Caco-2 (cell line): ENCODE results near the gene TNF. TPM values are rescaled to one million over a fixed set of nuclear protein-coding genes. Genes with fewer than 3 reads are reported as not detected.
A peak's percentile ranks its signal among the peaks of the same experiment; 100 is the strongest.

Source experiments
- BruUV-seq: library from RNA; stranded (reverse); fragments of 400-500 nt; replicated peaks from 2 replicates; lab custom pipeline; 2021; lab: Mats Ljungman, UMichigan
- CTCF ChIA-PET: fragments of 300-600 bp; sonication (Branson Sonifier 250); formaldehyde crosslinking; loops from one replicate; lab custom pipeline; 2022; ENCODE audit warnings: antibody characterized with exemption; lab: Charles Lee
- POLR2A ChIA-PET: fragments of 300-600 bp; sonication (Branson Sonifier 250); formaldehyde crosslinking; loops from one replicate; lab custom pipeline; 2022; ENCODE audit warnings: antibody characterized with exemption; lab: Charles Lee
- DNase-seq, 2 experiments: peaks; one replicate each; pipeline versions ENCODE4 v3.0.0 to v3.0.0-alpha.2; 2020 to 2022
- H3K27me3 ChIP-seq: replicated peaks from 2 replicates; pipeline ENCODE4 v1.6.0; 2011; ENCODE audit warnings: low read length; ENCODE audit not compliant: control insufficient read depth, insufficient read depth
- H3K36me3 ChIP-seq: 2 replicates; pipeline ENCODE4 v1.5.1; 2011; ENCODE audit warnings: low read length; ENCODE audit not compliant: control insufficient read depth, insufficient read depth
- H3K4me1 ChIP-seq: fragments of 250-450 bp; sonication (Bioruptor Pico); 2 replicates; pipeline ENCODE4 v1.5.1; 2020; ENCODE audit warnings: mild to moderate bottlenecking
- H3K4me3 ChIP-seq: 2 replicates; pipeline ENCODE4 v1.5.1; 2011; ENCODE audit warnings: low read depth, mild to moderate bottlenecking, control low read depth, low read length
- H3K9me3 ChIP-seq: fragments of 250-450 bp; sonication (Bioruptor Pico); 2 replicates; pipeline ENCODE4 v1.5.1; 2020; ENCODE audit warnings: mild to moderate bottlenecking, moderate library complexity
- H3K27ac Mint-ChIP-seq: one replicate; pipeline ENCODE4 v1.8.0; 2022; ENCODE audit warnings: mixed read lengths; ENCODE audit not compliant: unreplicated experiment
- H3K27me3 Mint-ChIP-seq: one replicate; pipeline ENCODE4 v1.8.0; 2022; ENCODE audit warnings: mixed read lengths; ENCODE audit not compliant: insufficient read depth, unreplicated experiment
- H3K36me3 Mint-ChIP-seq: one replicate; pipeline ENCODE4 v1.8.0; 2022; ENCODE audit warnings: mild to moderate bottlenecking, mixed read lengths; ENCODE audit not compliant: insufficient read depth, unreplicated experiment
- H3K4me1 Mint-ChIP-seq: one replicate; pipeline ENCODE4 v1.8.0; 2022; ENCODE audit warnings: low read depth, mixed read lengths; ENCODE audit not compliant: unreplicated experiment
- H3K4me3 Mint-ChIP-seq: one replicate; pipeline ENCODE4 v1.8.0; 2022; ENCODE audit warnings: mild to moderate bottlenecking, moderate library complexity, mixed read lengths; ENCODE audit not compliant: unreplicated experiment
- H3K9me3 Mint-ChIP-seq: one replicate; pipeline ENCODE4 v1.8.0; 2022; ENCODE audit warnings: mixed read lengths; ENCODE audit not compliant: unreplicated experiment
- intact Hi-C: fragments of 100-400 bp; cut with micrococcal nuclease; formaldehyde crosslinking; loops from one replicate; pipeline ENCODE4 v1.10.0; 2022; ENCODE audit not compliant: unreplicated experiment
- total RNA-seq: library from RNA; stranded (reverse); gene quantifications from 2 replicates; pipeline ENCODE4 v1.2.3, GENCODE V29; 2022
- TF ChIP-seq, protein P1 (sequence below), 2 experiments: fragments of 200-600 bp in 1 of 2; IDR thresholded peaks; 1 replicate in 1 of 2; 2 replicates in 1 of 2; pipeline versions ENCODE4 v1.5.1 to v1.8.0; 2011 to 2022; ENCODE audit warnings: antibody characterized with exemption in 1 of 2, control low read depth in 1 of 2, inconsistent platforms in 1 of 2, low read depth in 1 of 2, low read length in 1 of 2, mild to moderate bottlenecking in 1 of 2, moderate library complexity in 1 of 2; ENCODE audit not compliant: insufficient read depth in 1 of 2, severe bottlenecking in 1 of 2, unreplicated experiment in 1 of 2

TNF gene
- total RNA-seq, 1 experiment from 2014 or later: not detected

DNA sequence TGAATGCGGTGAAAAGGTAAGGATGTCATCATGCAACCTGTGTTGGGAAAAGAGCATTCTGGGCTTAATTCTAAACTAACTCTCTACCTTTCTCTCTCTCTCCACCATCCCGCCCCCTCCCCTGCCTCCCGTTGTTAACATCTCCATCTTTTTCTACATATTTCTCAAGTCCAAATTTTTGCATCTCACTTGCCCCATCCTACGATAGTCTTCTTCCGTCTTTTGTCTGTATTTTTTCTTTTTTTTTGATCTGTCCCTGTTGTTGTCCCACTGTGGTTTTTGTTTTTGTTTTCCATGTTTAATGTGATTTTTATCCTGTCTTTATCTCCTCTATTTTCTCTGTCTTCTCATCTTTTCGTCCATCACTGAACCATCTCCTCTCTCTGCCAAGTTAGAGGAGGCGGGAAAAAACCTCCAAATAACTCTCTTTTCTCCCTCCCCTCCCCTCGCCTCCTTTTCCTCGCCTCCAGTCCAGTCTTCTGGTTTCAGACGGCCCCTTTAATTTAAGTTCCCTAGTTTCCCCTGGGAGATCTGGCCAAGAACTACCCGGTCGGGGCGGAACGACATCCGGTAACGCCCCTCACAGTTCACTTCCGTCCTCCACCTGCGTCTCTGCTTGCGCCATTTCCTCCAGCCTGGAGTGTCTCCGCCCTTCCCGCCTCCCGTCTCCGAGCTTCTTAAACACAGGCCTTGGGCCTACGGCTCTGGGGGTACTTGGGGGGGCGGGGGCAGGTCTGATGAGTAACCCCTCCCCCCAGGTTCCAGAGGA is 28.2 kb upstream of the TNF start, which contains the start of gene NFKBIL1:
TSS of gene NFKBIL1 (plus strand) at position 651 of the 769 bp plus-strand sequence. CDS start at position 738, 87 bp downstream.
- Mint-ChIP-seq H3K9me3 (no peaks in the 10 kb centered on the region), H3K27ac (peak within 1 kb of the TSS; percentile 64), H3K4me3 (peak within 1 kb of the TSS; percentile 87), H3K4me1 (peaks cover 12% of the 10 kb centered on the region), H3K36me3 (peaks cover 35% of the 10 kb centered on the region), H3K27me3 (no peaks in the 10 kb centered on the region)
- peak; percentile 91 to 93 for DNase-seq
- BruUV-seq: no TSS peak
- ChIA-PET POLR2A (interaction anchor here (0.6 to 0.7 kb wide), 5 partner anchors 24 to 640 kb away, joined by 3 to 6 read pairs (median 3); partner anchors contain the start of gene LSM2), CTCF (interaction anchor here (0.6 to 2.7 kb wide), 11 partner anchors 27 to 1094 kb away, joined by 3 to 20 read pairs (median 4); partner anchors contain the start of genes APOM and TNF)
- no peaks in the 10 kb centered on the region for H3K27me3 ChIP-seq
- H3K9me3 ChIP-seq: no peaks in the 10 kb centered on the region
- H3K4me1 ChIP-seq: peaks cover 6% of the 10 kb centered on the region
- peak within 1 kb of the TSS; percentile 44 for H3K4me3 ChIP-seq
- TF ChIP-seq, protein P1, sequence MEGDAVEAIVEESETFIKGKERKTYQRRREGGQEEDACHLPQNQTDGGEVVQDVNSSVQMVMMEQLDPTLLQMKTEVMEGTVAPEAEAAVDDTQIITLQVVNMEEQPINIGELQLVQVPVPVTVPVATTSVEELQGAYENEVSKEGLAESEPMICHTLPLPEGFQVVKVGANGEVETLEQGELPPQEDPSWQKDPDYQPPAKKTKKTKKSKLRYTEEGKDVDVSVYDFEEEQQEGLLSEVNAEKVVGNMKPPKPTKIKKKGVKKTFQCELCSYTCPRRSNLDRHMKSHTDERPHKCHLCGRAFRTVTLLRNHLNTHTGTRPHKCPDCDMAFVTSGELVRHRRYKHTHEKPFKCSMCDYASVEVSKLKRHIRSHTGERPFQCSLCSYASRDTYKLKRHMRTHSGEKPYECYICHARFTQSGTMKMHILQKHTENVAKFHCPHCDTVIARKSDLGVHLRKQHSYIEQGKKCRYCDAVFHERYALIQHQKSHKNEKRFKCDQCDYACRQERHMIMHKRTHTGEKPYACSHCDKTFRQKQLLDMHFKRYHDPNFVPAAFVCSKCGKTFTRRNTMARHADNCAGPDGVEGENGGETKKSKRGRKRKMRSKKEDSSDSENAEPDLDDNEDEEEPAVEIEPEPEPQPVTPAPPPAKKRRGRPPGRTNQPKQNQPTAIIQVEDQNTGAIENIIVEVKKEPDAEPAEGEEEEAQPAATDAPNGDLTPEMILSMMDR (IDR thresholded peaks at IDR 0.05; ENCODE audit: insufficient read depth in 1 of 2, low read depth in 1 of 2, low read length in 1 of 2, severe bottlenecking in 1 of 2, unreplicated experiment in 1 of 2): no peak
- intact Hi-C loops: loop anchor here (1.0 to 5.0 kb wide), 8 partner anchors 27 to 190 kb away; partner anchors contain the start of genes APOM, CLIC1, CSNK2B and LY6G5B
- no peaks in the 10 kb centered on the region for H3K36me3 ChIP-seq

DNA sequence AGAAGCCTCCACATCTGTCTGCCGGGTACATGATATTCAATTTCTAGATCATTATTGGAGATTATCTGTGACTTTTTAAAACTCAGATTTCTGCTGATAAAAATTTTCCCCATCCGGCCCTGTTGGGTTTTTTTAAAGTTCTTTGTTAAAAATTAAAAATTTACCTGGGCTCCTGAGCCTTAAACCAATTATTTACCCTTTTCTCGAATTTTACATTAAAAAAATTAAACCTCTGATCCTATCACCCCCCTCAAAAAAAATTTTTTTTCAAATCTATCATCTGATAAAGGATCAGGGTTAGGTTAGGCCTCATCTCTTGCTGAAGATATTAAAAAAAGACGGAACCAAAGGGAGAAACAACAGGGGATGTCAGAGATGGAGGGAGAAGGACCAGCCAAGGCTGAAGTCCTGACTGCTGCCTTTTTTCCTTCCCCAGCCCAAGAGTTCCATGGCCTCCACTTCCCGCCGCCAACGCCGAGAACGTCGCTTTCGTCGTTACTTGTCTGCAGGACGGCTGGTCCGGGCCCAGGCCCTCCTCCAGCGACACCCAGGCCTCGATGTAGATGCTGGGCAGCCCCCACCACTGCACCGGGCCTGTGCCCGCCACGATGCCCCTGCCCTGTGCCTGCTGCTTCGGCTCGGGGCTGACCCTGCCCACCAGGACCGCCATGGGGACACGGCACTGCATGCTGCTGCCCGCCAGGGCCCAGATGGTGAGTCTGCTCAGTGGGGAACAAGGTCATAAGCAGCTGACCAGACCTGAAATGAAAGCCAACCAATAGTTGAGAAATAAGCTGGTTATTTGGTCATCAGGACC is 27.4 kb upstream of the TNF start:
- intact Hi-C loops: loop anchor here (1.0 to 5.0 kb wide), 5 partner anchors 26 to 189 kb away; partner anchors contain the start of genes APOM, CLIC1, CSNK2B and LY6G5B
- Mint-ChIP-seq H3K27me3 (no peaks in the 10 kb centered on the region), H3K9me3 (no peaks in the 10 kb centered on the region), H3K4me1 (peaks cover 12% of the 10 kb centered on the region), H3K27ac (peak overlapping the region; percentile 64), H3K36me3 (peaks cover 38% of the 10 kb centered on the region), H3K4me3 (peak overlapping the region; percentile 87)
- H3K4me1 ChIP-seq: peaks cover 6% of the 10 kb centered on the region
- TSS peak; percentile 24 for BruUV-seq
- no peaks in the 10 kb centered on the region for H3K9me3 ChIP-seq
- no peaks in the 10 kb centered on the region for H3K27me3 ChIP-seq
- no peaks in the 10 kb centered on the region for H3K36me3 ChIP-seq
- ChIA-PET POLR2A (interaction anchor here (0.6 to 0.7 kb wide), 5 partner anchors 23 to 266 kb away, joined by 3 to 4 read pairs (median 3); partner anchors contain the start of gene LSM2), CTCF (interaction anchor here (0.6 to 2.7 kb wide), 8 partner anchors 28 to 182 kb away, joined by 3 to 20 read pairs (median 3); partner anchors contain the start of gene TNF)
- H3K4me3 ChIP-seq: peak overlapping the region; percentile 44
- TF ChIP-seq, protein P1 (IDR thresholded peaks at IDR 0.05; ENCODE audit: insufficient read depth in 1 of 2, low read depth in 1 of 2, low read length in 1 of 2, severe bottlenecking in 1 of 2, unreplicated experiment in 1 of 2): no peak
- no peak for DNase-seq
